Measurements from ENCODE around the gene ZNF493. TPM values are rescaled to one million over a fixed set of nuclear protein-coding genes. Genes with fewer than 3 reads are reported as not detected.

ZNF493 gene
- total and polyA plus RNA-seq, 4 donors, result 3.5 to 147 (median 15.2) TPM

- TF ChIP-seq, protein P1, sequence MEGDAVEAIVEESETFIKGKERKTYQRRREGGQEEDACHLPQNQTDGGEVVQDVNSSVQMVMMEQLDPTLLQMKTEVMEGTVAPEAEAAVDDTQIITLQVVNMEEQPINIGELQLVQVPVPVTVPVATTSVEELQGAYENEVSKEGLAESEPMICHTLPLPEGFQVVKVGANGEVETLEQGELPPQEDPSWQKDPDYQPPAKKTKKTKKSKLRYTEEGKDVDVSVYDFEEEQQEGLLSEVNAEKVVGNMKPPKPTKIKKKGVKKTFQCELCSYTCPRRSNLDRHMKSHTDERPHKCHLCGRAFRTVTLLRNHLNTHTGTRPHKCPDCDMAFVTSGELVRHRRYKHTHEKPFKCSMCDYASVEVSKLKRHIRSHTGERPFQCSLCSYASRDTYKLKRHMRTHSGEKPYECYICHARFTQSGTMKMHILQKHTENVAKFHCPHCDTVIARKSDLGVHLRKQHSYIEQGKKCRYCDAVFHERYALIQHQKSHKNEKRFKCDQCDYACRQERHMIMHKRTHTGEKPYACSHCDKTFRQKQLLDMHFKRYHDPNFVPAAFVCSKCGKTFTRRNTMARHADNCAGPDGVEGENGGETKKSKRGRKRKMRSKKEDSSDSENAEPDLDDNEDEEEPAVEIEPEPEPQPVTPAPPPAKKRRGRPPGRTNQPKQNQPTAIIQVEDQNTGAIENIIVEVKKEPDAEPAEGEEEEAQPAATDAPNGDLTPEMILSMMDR (IDR thresholded peaks at IDR 0.05; ENCODE audit: control extremely low read depth, extremely low read depth), result no peak
- Histone ChIP-seq H3K9me3 (ENCODE audit: control insufficient read depth in 4 of 4, insufficient read depth in 3 of 4, low read length in 3 of 4) (peaks cover 12 to 42% (median 27%) of the 10 kb centered on the region in 4 donors), H3K9ac (ENCODE audit: insufficient read depth in 1 of 2, low read length in 2 of 2) (no peak overlapping the region)
Observed at GRCh38 chr19:21422244-21422643, 25.3 kb downstream of the ZNF493 start.

GRCh38 chr19:21423057-21424041 lies 26.4 kb downstream of the ZNF493 start:
- ATAC-seq (ENCODE audit: insufficient read depth, low FRiP score) (no peak), DNase-seq (no peak)
- H3K4me3 ChIP-seq, result no peak overlapping the region
- no peaks in the 10 kb centered on the region for H3K4me1 ChIP-seq (ENCODE audit: control insufficient read depth in 5 of 5, insufficient read depth in 5 of 5, low read length in 5 of 5)
- H3K9me3 ChIP-seq (ENCODE audit: control insufficient read depth in 4 of 4, insufficient read depth in 3 of 4, low read length in 3 of 4), result peaks cover 12 to 47% (median 29%) of the 10 kb centered on the region in 4 donors
- no peak overlapping the region for H3K27ac ChIP-seq (ENCODE audit: low read depth in 1 of 2, low read length in 1 of 2)
- 95 to 100% methylated on average over 1 of the region's 1 CpG for WGBS, 2 donors
- no peaks in the 10 kb centered on the region for H3K27me3 ChIP-seq (ENCODE audit: control insufficient read depth in 3 of 3, insufficient read depth in 3 of 3, low read length in 2 of 3)
- TF ChIP-seq, protein P1 (IDR thresholded peaks at IDR 0.05; ENCODE audit: control extremely low read depth, extremely low read depth), result no peak
- H3K36me3 ChIP-seq (ENCODE audit: control insufficient read depth in 4 of 4, insufficient read depth in 4 of 4, low read length in 4 of 4), result peaks cover 1 to 22% (median 12%) of the 10 kb centered on the region in 4 donors
- H3K9ac ChIP-seq (ENCODE audit: insufficient read depth in 1 of 2, low read length in 2 of 2), result no peak overlapping the region

More at GRCh38 chr19:21422244-21422643, 25.3 kb downstream of the ZNF493 start:
- DNase-seq (no peak), ATAC-seq (ENCODE audit: insufficient read depth, low FRiP score) (no peak)
- H3K27me3 ChIP-seq (ENCODE audit: control insufficient read depth in 3 of 3, insufficient read depth in 3 of 3, low read length in 2 of 3), result no peaks in the 10 kb centered on the region
- no peaks in the 10 kb centered on the region for H3K4me1 ChIP-seq (ENCODE audit: control insufficient read depth in 5 of 5, insufficient read depth in 5 of 5, low read length in 5 of 5)
- H3K4me3 ChIP-seq, result no peak overlapping the region
- no peak overlapping the region for H3K27ac ChIP-seq (ENCODE audit: low read depth in 1 of 2, low read length in 1 of 2)
- peaks cover 1 to 28% (median 16%) of the 10 kb centered on the region in 4 donors for H3K36me3 ChIP-seq (ENCODE audit: control insufficient read depth in 4 of 4, insufficient read depth in 4 of 4, low read length in 4 of 4)

DNA sequence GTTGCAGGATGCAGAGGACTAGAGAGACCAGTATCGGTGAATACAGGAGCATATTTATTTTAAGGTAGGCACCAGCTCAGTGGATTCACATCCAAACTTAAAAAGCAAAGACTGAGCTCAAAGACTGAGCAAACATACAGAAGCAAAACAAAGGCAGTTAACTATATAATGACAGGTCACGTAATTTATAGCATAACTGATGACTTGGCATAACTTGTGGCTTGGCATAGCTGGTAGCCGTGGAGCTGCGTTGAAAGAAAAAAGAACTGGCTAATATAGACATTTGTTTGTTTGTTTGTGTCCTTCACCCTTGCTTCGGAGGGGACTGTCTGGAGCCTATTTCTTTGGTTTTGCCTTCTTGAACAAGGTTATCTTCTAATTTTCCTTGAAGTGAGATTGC lies 33.7 kb downstream of the ZNF493 start:
- Histone ChIP-seq H3K36me3 (ENCODE audit: control insufficient read depth in 4 of 4, insufficient read depth in 4 of 4, low read length in 4 of 4) (no peaks in the 10 kb centered on the region), H3K4me1 (ENCODE audit: control insufficient read depth in 5 of 5, insufficient read depth in 5 of 5, low read length in 5 of 5) (no peaks in the 10 kb centered on the region), H3K9ac (ENCODE audit: insufficient read depth in 1 of 2, low read length in 2 of 2) (no peak overlapping the region), H3K27ac (ENCODE audit: low read depth in 1 of 2, low read length in 1 of 2) (no peak overlapping the region), H3K4me3 (no peak overlapping the region), H3K27me3 (ENCODE audit: control insufficient read depth in 3 of 3, insufficient read depth in 3 of 3, low read length in 2 of 3) (no peaks in the 10 kb centered on the region), H3K9me3 (ENCODE audit: control insufficient read depth in 4 of 4, insufficient read depth in 3 of 4, low read length in 3 of 4) (peaks cover 0 to 15% (median 7%) of the 10 kb centered on the region in 4 donors)
- 67 to 77% methylated on average over 5 of the region's 5 CpGs for WGBS, 2 donors
- ATAC-seq (ENCODE audit: insufficient read depth, low FRiP score) (no peak), DNase-seq (no peak)
- TF ChIP-seq, protein P1 (IDR thresholded peaks at IDR 0.05; ENCODE audit: control extremely low read depth, extremely low read depth), result no peak
